SK-N-SH (cell line): ENCODE results near the gene NCKAP5. TPM values are rescaled to one million over a fixed set of nuclear protein-coding genes. Genes with fewer than 3 reads are reported as not detected.

Source experiments
- CTCF ChIA-PET: fragments of 300-600, 350-600 bp; formaldehyde crosslinking; extraction: SDS; loops from one replicate; lab custom pipeline; 2021; lab: Yijun Ruan, JAX
- POLR2A ChIA-PET: fragments of 350-600 bp; sonication (Branson Sonifier 250); formaldehyde crosslinking; extraction: SDS; loops from one replicate; lab custom pipeline; 2020; ENCODE audit warnings: antibody characterized with exemption, inconsistent platforms; lab: Yijun Ruan, JAX
- DNase-seq: peaks from one replicate; pipeline ENCODE4 v3.0.0; 2012
- H2AFZ ChIP-seq: fragments of 200-600 bp; sonication (generic); 2 replicates; pipeline ENCODE4 v1.8.1; 2016; ENCODE audit warnings: antibody characterized with exemption, mild to moderate bottlenecking, low read depth
- H3F3A ChIP-seq: fragments of 200-600 bp; sonication (generic); replicated peaks from 2 replicates; pipeline ENCODE3; 2016; ENCODE audit warnings: antibody characterized with exemption, mild to moderate bottlenecking; ENCODE audit not compliant: insufficient read depth
- H3K27ac ChIP-seq, 2 experiments: fragments of 200-500 bp in 1 of 2; fragments of 200-600 bp in 1 of 2; sonication (Bioruptor generic) in 1 of 2; sonication (generic), shearing (Covaris generic) in 1 of 2; 2 replicates each; pipeline versions ENCODE4 v1.5.1 to v1.6.1; 2014 to 2016; ENCODE audit warnings: low read depth in 2 of 2, inconsistent platforms in 1 of 2, low read length in 1 of 2, mild to moderate bottlenecking in 1 of 2, mixed read lengths in 1 of 2
- H3K27me3 ChIP-seq: fragments of 200-600 bp; sonication (generic), shearing (Covaris generic); 2 replicates; pipeline ENCODE4 v1.6.1; 2016; ENCODE audit warnings: mixed run types; ENCODE audit not compliant: insufficient read depth
- H3K36me3 ChIP-seq, 2 experiments: fragments of 200-500 bp in 1 of 2; fragments of 200-600 bp in 1 of 2; sonication (Bioruptor generic) in 1 of 2; sonication (generic) in 1 of 2; replicated peaks in 1 of 2; 2 replicates each; pipeline versions ENCODE3 to v1.5.1; 2014 to 2016; ENCODE audit warnings: low read length in 1 of 2, mild to moderate bottlenecking in 1 of 2; ENCODE audit not compliant: insufficient read depth in 2 of 2, control insufficient read depth in 1 of 2
- H3K4me1 ChIP-seq, 2 experiments: fragments of 200-500 bp in 1 of 2; fragments of 200-600 bp in 1 of 2; sonication (Bioruptor generic) in 1 of 2; sonication (generic), shearing (Covaris generic) in 1 of 2; 2 replicates each; pipeline versions ENCODE4 v1.5.1 to v1.6.1; 2014 to 2016; ENCODE audit warnings: low read depth in 1 of 2, low read length in 1 of 2, mixed run types in 1 of 2; ENCODE audit not compliant: insufficient read depth in 2 of 2, control insufficient read depth in 1 of 2
- H3K4me2 ChIP-seq: fragments of 200-600 bp; sonication (generic), shearing (Covaris generic); 2 replicates; pipeline ENCODE4 v1.6.1; 2017; ENCODE audit warnings: mixed run types
- H3K4me3 ChIP-seq, 2 experiments: fragments of 200-500 bp in 1 of 2; fragments of 200-600 bp in 1 of 2; sonication (Bioruptor generic) in 1 of 2; sonication (generic), shearing (Covaris generic) in 1 of 2; 2 replicates each; pipeline versions ENCODE4 v1.5.1 to v1.8.1; 2014 to 2016; ENCODE audit warnings: low read depth in 2 of 2, inconsistent platforms in 1 of 2, low read length in 1 of 2, mild to moderate bottlenecking in 1 of 2, mixed read lengths in 1 of 2, moderate library complexity in 1 of 2
- H3K79me2 ChIP-seq: fragments of 200-600 bp; sonication (generic); 2 replicates; pipeline ENCODE4 v1.8.1; 2017; ENCODE audit warnings: mild to moderate bottlenecking; ENCODE audit not compliant: insufficient read depth
- H3K9ac ChIP-seq: fragments of 200-600 bp; sonication (generic); 2 replicates; pipeline ENCODE4 v1.6.1; 2017; ENCODE audit warnings: mixed run types
- H3K9me2 ChIP-seq: fragments of 200-600 bp; sonication (generic); 2 replicates; pipeline ENCODE4 v1.6.1; 2017; ENCODE audit warnings: mixed run types
- H3K9me3 ChIP-seq: fragments of 200-600 bp; sonication (generic); 2 replicates; pipeline ENCODE4 v1.6.1; 2017; ENCODE audit warnings: mixed run types, mild to moderate bottlenecking, moderate library complexity
- H4K20me1 ChIP-seq: fragments of 200-600 bp; sonication (generic); 2 replicates; pipeline ENCODE4 v1.6.1; 2017; ENCODE audit warnings: mild to moderate bottlenecking, mixed run types; ENCODE audit not compliant: insufficient read depth
- CHD2 ChIP-seq: fragments of 150-350 bp; IDR thresholded peaks from 2 replicates; pipeline ENCODE4 v1.6.1; 2018; ENCODE audit warnings: low read length; ENCODE audit not compliant: partially characterized antibody
- ELF1 ChIP-seq: IDR thresholded peaks from 2 replicates; pipeline ENCODE4 v1.4.0; 2012
- EZH2phosphoT487 ChIP-seq: fragments of 200-600 bp; sonication (generic); IDR thresholded peaks from 2 replicates; pipeline ENCODE4 v1.6.1; 2017; ENCODE audit warnings: low read depth, mixed run types, mild to moderate bottlenecking, antibody characterized with exemption, moderate library complexity, borderline replicate concordance
- FOSL2 ChIP-seq: IDR thresholded peaks from 2 replicates; pipeline ENCODE4 v1.4.0; 2012; ENCODE audit warnings: low read depth, mild to moderate bottlenecking, moderate library complexity, borderline replicate concordance
- GABPA ChIP-seq: IDR thresholded peaks from 2 replicates; pipeline ENCODE4 v1.4.0; 2012; ENCODE audit warnings: low read depth, mild to moderate bottlenecking
- GATA2 ChIP-seq: sonication (generic); formaldehyde crosslinking; IDR thresholded peaks from 2 replicates; pipeline ENCODE4 v1.5.0; 2020; ENCODE audit warnings: mild to moderate bottlenecking, missing genetic modification reagents
- JUND ChIP-seq: IDR thresholded peaks from 2 replicates; pipeline ENCODE4 v1.4.0; 2012
- MXI1 ChIP-seq: IDR thresholded peaks from 2 replicates; pipeline ENCODE4 v1.6.1; 2012; ENCODE audit warnings: mild to moderate bottlenecking, low read depth, low read length, improper control_type of control experiment
- NFIC ChIP-seq: IDR thresholded peaks from 2 replicates; pipeline ENCODE4 v1.4.0; 2012; ENCODE audit warnings: borderline replicate concordance
- NRF1 ChIP-seq: IDR thresholded peaks from 2 replicates; pipeline ENCODE4 v1.6.1; 2012; ENCODE audit warnings: low read depth, mild to moderate bottlenecking, low read length
- REST ChIP-seq: IDR thresholded peaks from 2 replicates; pipeline ENCODE4 v1.6.1; 2012; ENCODE audit warnings: mild to moderate bottlenecking, low read depth, low read length, moderate library complexity
- SMC3 ChIP-seq: IDR thresholded peaks from 2 replicates; pipeline ENCODE4 v1.6.1; 2012; ENCODE audit warnings: low read depth, low read length, improper control_type of control experiment
- TAF1 ChIP-seq: IDR thresholded peaks from 2 replicates; pipeline ENCODE4 v1.6.1; 2012; ENCODE audit warnings: low read depth, mild to moderate bottlenecking, low read length, moderate library complexity, borderline replicate concordance
- TCF12 ChIP-seq: IDR thresholded peaks from 2 replicates; pipeline ENCODE4 v1.4.0; 2012
- TEAD4 ChIP-seq: IDR thresholded peaks from 2 replicates; pipeline ENCODE4 v1.4.0; 2012; ENCODE audit warnings: mild to moderate bottlenecking, borderline replicate concordance; ENCODE audit not compliant: insufficient read depth
- USF1 ChIP-seq: IDR thresholded peaks from 2 replicates; pipeline ENCODE4 v1.4.0; 2012; ENCODE audit warnings: low read depth, borderline replicate concordance
- YY1 ChIP-seq: IDR thresholded peaks from 2 replicates; pipeline ENCODE4 v1.4.0; 2012; ENCODE audit warnings: low read depth, mild to moderate bottlenecking
- WGBS: methylation state at CpG from one replicate; pipeline ENCODE4 v1.1.6; 2017; ENCODE audit warnings: low lambda C conversion rate; 5-methylcytosine and 5-hydroxymethylcytosine counted together
- polyA plus RNA-seq, 3 experiments: library from polyadenylated mRNA; depleted of rRNA; stranded (reverse); fragments of >200 nt; gene quantifications; 2 replicates each; pipeline ENCODE4 v1.2.3, GENCODE V29; 2012
- TF ChIP-seq, protein P1 (sequence below): IDR thresholded peaks from 2 replicates; pipeline ENCODE4; 2012
- TF ChIP-seq, protein P2 (sequence below): fragments of 150-350 bp; IDR thresholded peaks from 2 replicates; pipeline ENCODE4 v1.6.1; 2016; ENCODE audit warnings: mild to moderate bottlenecking, low read depth, low read length
- TF ChIP-seq, protein P3 (sequence below): fragments of 200-600 bp; sonication (generic); IDR thresholded peaks from 2 replicates; pipeline ENCODE4 v1.6.1; 2017; ENCODE audit warnings: antibody characterized with exemption, mild to moderate bottlenecking, moderate library complexity

NCKAP5 gene
- polyA plus RNA-seq, 1 of the 3 experiments (the other 2 are of a cell fraction) = 0.02 TPM

- ChIA-PET POLR2A (no interaction called here), CTCF (no interaction called here)
- Histone ChIP-seq H3K27ac (no peak overlapping the region), H3K4me1 (no peaks in the 10 kb centered on the region; a peak in 1 of 4 replicates), H4K20me1 (no peaks in the 10 kb centered on the region), H3K4me2 (no peak overlapping the region), H3K9ac (no peak overlapping the region), H3K36me3 (no peaks in the 10 kb centered on the region), H3K4me3 (no peak overlapping the region), H3K9me2 (no peaks in the 10 kb centered on the region), H2AFZ (no peak overlapping the region), H3K79me2 (no peaks in the 10 kb centered on the region), H3F3A (no peaks in the 10 kb centered on the region), H3K9me3 (no peaks in the 10 kb centered on the region), H3K27me3 (no peaks in the 10 kb centered on the region)
- WGBS = 50% methylated on average over 4 of the region's 4 CpGs
- no peak for DNase-seq
- TF ChIP-seq, protein P1, sequence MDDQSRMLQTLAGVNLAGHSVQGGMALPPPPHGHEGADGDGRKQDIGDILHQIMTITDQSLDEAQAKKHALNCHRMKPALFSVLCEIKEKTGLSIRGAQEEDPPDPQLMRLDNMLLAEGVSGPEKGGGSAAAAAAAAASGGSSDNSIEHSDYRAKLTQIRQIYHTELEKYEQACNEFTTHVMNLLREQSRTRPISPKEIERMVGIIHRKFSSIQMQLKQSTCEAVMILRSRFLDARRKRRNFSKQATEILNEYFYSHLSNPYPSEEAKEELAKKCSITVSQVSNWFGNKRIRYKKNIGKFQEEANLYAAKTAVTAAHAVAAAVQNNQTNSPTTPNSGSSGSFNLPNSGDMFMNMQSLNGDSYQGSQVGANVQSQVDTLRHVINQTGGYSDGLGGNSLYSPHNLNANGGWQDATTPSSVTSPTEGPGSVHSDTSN = 0 out of 2 replicates have a peak, but pooled peaks have one; percentile 4
- TF ChIP-seq FOSL2 (peak; percentile 10; the same call in 1 of the 2 replicates), JUND (peak; percentile 38), GABPA (no peak)
These were observed 528.1 kb downstream of the NCKAP5 start for GRCh38 chr2:133040170-133040569.

DNA sequence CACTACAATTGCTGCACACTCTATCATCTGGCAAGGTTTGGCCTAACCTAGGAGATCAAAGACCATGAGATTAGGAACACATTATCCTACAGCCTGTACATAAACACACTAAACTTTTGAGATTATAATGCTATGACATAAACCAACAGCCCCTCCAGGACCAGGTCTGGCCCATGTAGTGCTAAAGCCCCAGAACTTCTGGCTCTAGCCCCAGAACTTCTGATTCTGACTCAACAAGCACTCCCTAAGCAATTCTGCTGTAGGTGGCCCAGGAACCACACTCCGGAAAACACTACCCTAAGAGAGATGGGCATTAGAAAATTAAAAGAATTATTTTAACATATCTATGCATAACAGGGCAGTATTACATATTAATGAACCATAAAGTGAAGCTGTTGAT is 528.7 kb downstream of the NCKAP5 start:
- no peak overlapping the region for H3K9ac ChIP-seq
- no peaks in the 10 kb centered on the region for H3K79me2 ChIP-seq
- no peak overlapping the region for H3K27ac ChIP-seq
- no peak overlapping the region for H3K4me2 ChIP-seq
- 87% methylated on average over 1 of the region's 1 CpG for WGBS
- H2AFZ ChIP-seq = no peak overlapping the region
- no peaks in the 10 kb centered on the region for H3K4me1 ChIP-seq
- no peaks in the 10 kb centered on the region for H3K27me3 ChIP-seq
- POLR2A ChIA-PET = no interaction called here
- no peaks in the 10 kb centered on the region for H4K20me1 ChIP-seq
- no peak overlapping the region for H3K4me3 ChIP-seq
- H3K36me3 ChIP-seq = no peaks in the 10 kb centered on the region
- H3K9me3 ChIP-seq = no peaks in the 10 kb centered on the region
- no peaks in the 10 kb centered on the region for H3K9me2 ChIP-seq
- H3F3A ChIP-seq = no peaks in the 10 kb centered on the region
- DNase-seq = no peak
- TF ChIP-seq GATA2 = no peak
- TF ChIP-seq USF1 = no peak
- TF ChIP-seq EZH2phosphoT487 = no peak
- no peak for TF ChIP-seq NRF1
- TF ChIP-seq, protein P2, sequence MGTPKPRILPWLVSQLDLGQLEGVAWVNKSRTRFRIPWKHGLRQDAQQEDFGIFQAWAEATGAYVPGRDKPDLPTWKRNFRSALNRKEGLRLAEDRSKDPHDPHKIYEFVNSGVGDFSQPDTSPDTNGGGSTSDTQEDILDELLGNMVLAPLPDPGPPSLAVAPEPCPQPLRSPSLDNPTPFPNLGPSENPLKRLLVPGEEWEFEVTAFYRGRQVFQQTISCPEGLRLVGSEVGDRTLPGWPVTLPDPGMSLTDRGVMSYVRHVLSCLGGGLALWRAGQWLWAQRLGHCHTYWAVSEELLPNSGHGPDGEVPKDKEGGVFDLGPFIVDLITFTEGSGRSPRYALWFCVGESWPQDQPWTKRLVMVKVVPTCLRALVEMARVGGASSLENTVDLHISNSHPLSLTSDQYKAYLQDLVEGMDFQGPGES = no peak
- no peak for TF ChIP-seq TEAD4
- no peak for TF ChIP-seq JUND
- TF ChIP-seq YY1 = no peak
- no peak for TF ChIP-seq SMC3
- TF ChIP-seq ELF1 = no peak
- TF ChIP-seq, protein P3, sequence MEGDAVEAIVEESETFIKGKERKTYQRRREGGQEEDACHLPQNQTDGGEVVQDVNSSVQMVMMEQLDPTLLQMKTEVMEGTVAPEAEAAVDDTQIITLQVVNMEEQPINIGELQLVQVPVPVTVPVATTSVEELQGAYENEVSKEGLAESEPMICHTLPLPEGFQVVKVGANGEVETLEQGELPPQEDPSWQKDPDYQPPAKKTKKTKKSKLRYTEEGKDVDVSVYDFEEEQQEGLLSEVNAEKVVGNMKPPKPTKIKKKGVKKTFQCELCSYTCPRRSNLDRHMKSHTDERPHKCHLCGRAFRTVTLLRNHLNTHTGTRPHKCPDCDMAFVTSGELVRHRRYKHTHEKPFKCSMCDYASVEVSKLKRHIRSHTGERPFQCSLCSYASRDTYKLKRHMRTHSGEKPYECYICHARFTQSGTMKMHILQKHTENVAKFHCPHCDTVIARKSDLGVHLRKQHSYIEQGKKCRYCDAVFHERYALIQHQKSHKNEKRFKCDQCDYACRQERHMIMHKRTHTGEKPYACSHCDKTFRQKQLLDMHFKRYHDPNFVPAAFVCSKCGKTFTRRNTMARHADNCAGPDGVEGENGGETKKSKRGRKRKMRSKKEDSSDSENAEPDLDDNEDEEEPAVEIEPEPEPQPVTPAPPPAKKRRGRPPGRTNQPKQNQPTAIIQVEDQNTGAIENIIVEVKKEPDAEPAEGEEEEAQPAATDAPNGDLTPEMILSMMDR = no peak
- TF ChIP-seq MXI1 = no peak
- no peak for TF ChIP-seq TAF1
- no peak for TF ChIP-seq CHD2
- TF ChIP-seq NFIC = no peak
- no peak for TF ChIP-seq FOSL2
- TF ChIP-seq TCF12 = no peak
- no peak for TF ChIP-seq REST
- CTCF ChIA-PET = no interaction called here
